Activated CD8-positive, alpha-beta memory T cell treated with anti-CD3 and anti-CD28 coated beads for 4 hours (primary cell): ENCODE results near the gene CTSS.

Experiments used
- DNase-seq, 2 donors: peaks; one replicate each; pipeline ENCODE4 v3.0.0-alpha.2; 2020; ENCODE audit warnings: low read depth in 2 of 2

Gene CTSS

GRCh38 chr1:150696995-150697927 lies 68.3 kb downstream of the CTSS start, which contains the start of gene GOLPH3L:
Gene GOLPH3L, minus strand, starts transcription at chr1:150697154. Its CDS starts 2,316 bp downstream, at chr1:150694838.
- DNase-seq, result peak; percentile 71 to 81

GRCh38 chr1:150696590-150696989 lies 69.0 kb downstream of the CTSS start:
- no peak for DNase-seq

- no peak for DNase-seq
These were observed 69.4 kb downstream of the CTSS start for GRCh38 chr1:150696162-150696561.

- DNase-seq, result no peak
These were observed 70.0 kb downstream of the CTSS start for GRCh38 chr1:150695561-150695960.

GRCh38 chr1:150692720-150693119 lies 72.9 kb downstream of the CTSS start:
- no peak for DNase-seq

- DNase-seq, result no peak
These were observed 76.8 kb downstream of the CTSS start for GRCh38 chr1:150688763-150689162.

GRCh38 chr1:150686275-150686674 lies 79.3 kb downstream of the CTSS start:
- no peak for DNase-seq

- DNase-seq, result no peak
These were observed 81.7 kb downstream of the CTSS start for GRCh38 chr1:150683914-150684313.
